ENCODE measurements around the gene SMR3A. TPM values are rescaled to one million over a fixed set of nuclear protein-coding genes. Genes with fewer than 3 reads are reported as not detected.

The SMR3A gene
- total and polyA plus RNA-seq, 2 experiments from 2014 or later = not detected

DNA sequence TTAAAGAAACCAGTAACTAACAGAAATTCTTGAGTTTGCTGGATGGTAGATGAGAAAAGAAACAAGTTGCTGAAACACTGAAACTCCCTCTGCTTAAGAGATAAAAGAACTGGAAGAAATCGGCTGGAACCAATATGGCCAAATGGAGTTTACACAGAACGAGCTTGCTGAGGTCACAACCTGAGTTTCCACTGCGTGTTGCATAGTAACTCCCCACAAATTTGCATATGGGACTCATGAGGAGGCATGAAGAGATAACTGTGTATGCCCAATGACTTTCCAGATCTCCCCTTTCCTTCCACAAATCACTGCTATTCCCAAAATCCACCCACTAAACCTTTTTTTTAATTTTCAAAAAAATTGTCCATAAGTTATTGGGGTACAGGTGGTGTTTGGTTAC, 12.2 kb downstream of the SMR3A start:
- 83% methylated on average over 3 of the region's 3 CpGs for WGBS (ENCODE audit: low lambda C conversion rate, missing lambda C conversion rate)
- no peaks in the 10 kb centered on the region for H3K9me2 ChIP-seq (replicated peaks; ENCODE audit: insufficient read depth)
- no peaks in the 10 kb centered on the region for H3K9me3 ChIP-seq (ENCODE audit: low read depth)
- H3K4me1 ChIP-seq (ENCODE audit: insufficient read depth) = no peaks in the 10 kb centered on the region
- DNase-seq (ENCODE audit: low spot score) = no peak
- H3K27ac ChIP-seq = no peak overlapping the region
- no peak overlapping the region for H2AFZ ChIP-seq
- H3K4me2 ChIP-seq = no peak overlapping the region
- no peaks in the 10 kb centered on the region for H3K27me3 ChIP-seq
- no peaks in the 10 kb centered on the region for H4K20me1 ChIP-seq (ENCODE audit: insufficient read depth, poor library complexity, severe bottlenecking)
- no peak overlapping the region for H3K4me3 ChIP-seq
- no peaks in the 10 kb centered on the region for H3K36me3 ChIP-seq (replicated peaks; ENCODE audit: insufficient read depth, low read depth)
- no peaks in the 10 kb centered on the region for H3K79me2 ChIP-seq
- TF ChIP-seq, protein P1, sequence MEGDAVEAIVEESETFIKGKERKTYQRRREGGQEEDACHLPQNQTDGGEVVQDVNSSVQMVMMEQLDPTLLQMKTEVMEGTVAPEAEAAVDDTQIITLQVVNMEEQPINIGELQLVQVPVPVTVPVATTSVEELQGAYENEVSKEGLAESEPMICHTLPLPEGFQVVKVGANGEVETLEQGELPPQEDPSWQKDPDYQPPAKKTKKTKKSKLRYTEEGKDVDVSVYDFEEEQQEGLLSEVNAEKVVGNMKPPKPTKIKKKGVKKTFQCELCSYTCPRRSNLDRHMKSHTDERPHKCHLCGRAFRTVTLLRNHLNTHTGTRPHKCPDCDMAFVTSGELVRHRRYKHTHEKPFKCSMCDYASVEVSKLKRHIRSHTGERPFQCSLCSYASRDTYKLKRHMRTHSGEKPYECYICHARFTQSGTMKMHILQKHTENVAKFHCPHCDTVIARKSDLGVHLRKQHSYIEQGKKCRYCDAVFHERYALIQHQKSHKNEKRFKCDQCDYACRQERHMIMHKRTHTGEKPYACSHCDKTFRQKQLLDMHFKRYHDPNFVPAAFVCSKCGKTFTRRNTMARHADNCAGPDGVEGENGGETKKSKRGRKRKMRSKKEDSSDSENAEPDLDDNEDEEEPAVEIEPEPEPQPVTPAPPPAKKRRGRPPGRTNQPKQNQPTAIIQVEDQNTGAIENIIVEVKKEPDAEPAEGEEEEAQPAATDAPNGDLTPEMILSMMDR (IDR thresholded peaks at IDR 0.05; ENCODE audit: poor library complexity) = no peak
- no peak for TF ChIP-seq EZH2phosphoT487 (IDR thresholded peaks at IDR 0.05; ENCODE audit: low read depth, severe bottlenecking, unreplicated experiment)
- no peak for TF ChIP-seq EZH2 (IDR thresholded peaks at IDR 0.05; ENCODE audit: borderline replicate concordance)

DNA sequence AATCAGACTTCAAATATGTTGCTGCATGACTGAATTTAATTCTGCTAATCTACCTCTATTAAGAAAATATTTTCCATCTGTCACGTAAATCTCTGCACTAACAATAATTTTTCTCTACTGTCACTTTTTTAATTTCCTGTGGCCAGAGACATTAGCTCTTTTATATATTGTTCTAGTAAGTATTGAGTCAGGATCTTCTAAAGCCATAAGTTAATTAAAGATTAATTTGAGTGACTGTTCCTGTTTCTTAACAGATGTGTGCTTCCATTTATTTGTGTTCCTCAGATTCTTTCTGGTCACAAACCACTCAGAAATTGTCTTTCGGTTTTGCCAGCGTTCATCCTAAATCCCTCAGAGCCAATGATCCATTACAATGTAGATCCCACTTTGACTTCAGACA, 20.0 kb downstream of the SMR3A start:
- Histone ChIP-seq H3K4me1 (ENCODE audit: insufficient read depth) (no peaks in the 10 kb centered on the region), H3K27ac (no peak overlapping the region), H3K36me3 (replicated peaks; ENCODE audit: insufficient read depth, low read depth) (no peaks in the 10 kb centered on the region), H3K9me3 (ENCODE audit: low read depth) (no peaks in the 10 kb centered on the region), H2AFZ (no peak overlapping the region), H3K4me2 (no peak overlapping the region), H3K79me2 (no peaks in the 10 kb centered on the region), H4K20me1 (ENCODE audit: insufficient read depth, poor library complexity, severe bottlenecking) (no peaks in the 10 kb centered on the region), H3K27me3 (no peaks in the 10 kb centered on the region), H3K9me2 (replicated peaks; ENCODE audit: insufficient read depth) (no peaks in the 10 kb centered on the region), H3K4me3 (no peak overlapping the region)
- no peak for TF ChIP-seq EZH2phosphoT487 (IDR thresholded peaks at IDR 0.05; ENCODE audit: low read depth, severe bottlenecking, unreplicated experiment)
- no peak for TF ChIP-seq EZH2 (IDR thresholded peaks at IDR 0.05; ENCODE audit: borderline replicate concordance)
- TF ChIP-seq, protein P1 (IDR thresholded peaks at IDR 0.05; ENCODE audit: poor library complexity) = no peak
- 89% methylated on average over 3 of the region's 3 CpGs for WGBS (ENCODE audit: low lambda C conversion rate, missing lambda C conversion rate)
- no peak for DNase-seq (ENCODE audit: low spot score)

DNA sequence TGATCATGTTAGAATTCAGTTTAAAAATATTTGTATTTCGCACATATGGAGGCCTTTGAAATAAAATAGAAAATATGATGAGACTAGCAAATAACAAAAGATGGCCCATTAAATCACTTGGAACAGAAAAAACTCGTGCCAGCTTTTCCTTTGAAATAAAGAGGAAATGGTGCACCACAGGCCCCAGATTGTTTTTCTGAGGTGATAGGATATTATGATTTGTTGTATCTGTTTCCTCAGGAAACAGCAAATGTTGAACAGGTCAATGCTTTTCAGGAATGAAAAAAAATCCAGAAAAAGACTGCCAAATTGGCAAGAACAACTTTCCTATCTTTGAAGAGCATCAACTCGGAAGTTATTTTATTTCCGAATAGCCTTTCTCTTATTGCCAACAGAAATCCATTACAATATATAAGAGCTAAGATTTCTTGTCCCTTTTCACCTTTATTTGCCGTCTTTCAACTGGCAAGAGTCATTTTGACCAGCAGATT, 22.2 kb downstream of the SMR3A start, which contains the start of gene SMR3B:
SMR3B (plus strand) TSS at position 441 of the 491 bp plus-strand sequence. CDS start 1,380 bp downstream, outside the sequence.
- no peaks in the 10 kb centered on the region for H3K79me2 ChIP-seq
- no peak within 1 kb of the TSS for H3K27ac ChIP-seq
- H3K36me3 ChIP-seq (replicated peaks; ENCODE audit: insufficient read depth, low read depth) = no peaks in the 10 kb centered on the region
- H3K4me3 ChIP-seq = no peak within 1 kb of the TSS
- H3K9me2 ChIP-seq (replicated peaks; ENCODE audit: insufficient read depth) = no peaks in the 10 kb centered on the region
- no peaks in the 10 kb centered on the region for H3K27me3 ChIP-seq
- H4K20me1 ChIP-seq (ENCODE audit: insufficient read depth, poor library complexity, severe bottlenecking) = no peaks in the 10 kb centered on the region
- TF ChIP-seq EZH2 (IDR thresholded peaks at IDR 0.05; ENCODE audit: borderline replicate concordance) = no peak
- TF ChIP-seq, protein P1 (IDR thresholded peaks at IDR 0.05; ENCODE audit: poor library complexity) = no peak
- no peak for TF ChIP-seq EZH2phosphoT487 (IDR thresholded peaks at IDR 0.05; ENCODE audit: low read depth, severe bottlenecking, unreplicated experiment)
- DNase-seq (ENCODE audit: low spot score) = no peak
- no peaks in the 10 kb centered on the region for H3K9me3 ChIP-seq (ENCODE audit: low read depth)
- no peak within 1 kb of the TSS for H2AFZ ChIP-seq
- H3K4me2 ChIP-seq = no peak within 1 kb of the TSS
- no peaks in the 10 kb centered on the region for H3K4me1 ChIP-seq (ENCODE audit: insufficient read depth)
- 87% methylated on average over 5 of the region's 5 CpGs for WGBS (ENCODE audit: low lambda C conversion rate, missing lambda C conversion rate)

Measured in hepatocyte (in vitro differentiated cells).